ENCODE measurements around the gene FHIT.

Gene FHIT

GRCh38 chr3:60046210-60046609 lies 1205.0 kb downstream of the FHIT start:
- TF ChIP-seq, protein P1, sequence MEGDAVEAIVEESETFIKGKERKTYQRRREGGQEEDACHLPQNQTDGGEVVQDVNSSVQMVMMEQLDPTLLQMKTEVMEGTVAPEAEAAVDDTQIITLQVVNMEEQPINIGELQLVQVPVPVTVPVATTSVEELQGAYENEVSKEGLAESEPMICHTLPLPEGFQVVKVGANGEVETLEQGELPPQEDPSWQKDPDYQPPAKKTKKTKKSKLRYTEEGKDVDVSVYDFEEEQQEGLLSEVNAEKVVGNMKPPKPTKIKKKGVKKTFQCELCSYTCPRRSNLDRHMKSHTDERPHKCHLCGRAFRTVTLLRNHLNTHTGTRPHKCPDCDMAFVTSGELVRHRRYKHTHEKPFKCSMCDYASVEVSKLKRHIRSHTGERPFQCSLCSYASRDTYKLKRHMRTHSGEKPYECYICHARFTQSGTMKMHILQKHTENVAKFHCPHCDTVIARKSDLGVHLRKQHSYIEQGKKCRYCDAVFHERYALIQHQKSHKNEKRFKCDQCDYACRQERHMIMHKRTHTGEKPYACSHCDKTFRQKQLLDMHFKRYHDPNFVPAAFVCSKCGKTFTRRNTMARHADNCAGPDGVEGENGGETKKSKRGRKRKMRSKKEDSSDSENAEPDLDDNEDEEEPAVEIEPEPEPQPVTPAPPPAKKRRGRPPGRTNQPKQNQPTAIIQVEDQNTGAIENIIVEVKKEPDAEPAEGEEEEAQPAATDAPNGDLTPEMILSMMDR (IDR thresholded peaks at IDR 0.05; ENCODE audit: insufficient read depth, missing control alignments), result no peak
- FAIRE-seq, result no peak
- DNase-seq (ENCODE audit: insufficient read length, low spot score), result no peak

- TF ChIP-seq, protein P1 (IDR thresholded peaks at IDR 0.05; ENCODE audit: insufficient read depth, missing control alignments), result no peak
- FAIRE-seq (no peak), DNase-seq (ENCODE audit: insufficient read length, low spot score) (no peak)
These were observed 1205.6 kb downstream of the FHIT start for GRCh38 chr3:60045686-60046085.

DNA sequence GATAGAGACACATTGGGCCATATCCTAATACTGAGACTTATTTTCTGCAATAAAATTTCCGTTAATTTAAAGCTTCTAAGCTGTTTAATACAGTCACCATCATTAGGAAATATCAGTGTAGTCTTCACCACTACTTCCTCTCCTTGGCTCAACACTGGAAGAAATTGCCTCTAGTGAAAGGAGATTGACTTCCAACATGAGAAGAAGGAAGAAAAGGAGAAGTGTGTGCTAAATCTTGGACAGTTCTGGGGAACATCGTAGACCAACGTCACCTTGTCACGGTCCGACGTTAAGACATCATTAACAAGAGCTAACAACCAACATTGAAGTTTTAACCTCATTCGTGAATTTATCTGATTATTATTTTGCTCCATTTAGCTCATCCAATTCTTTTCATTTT lies 1214.4 kb downstream of the FHIT start:
- TF ChIP-seq, protein P1 (IDR thresholded peaks at IDR 0.05; ENCODE audit: insufficient read depth, missing control alignments), result no peak
- DNase-seq (ENCODE audit: insufficient read length, low spot score) (no peak), FAIRE-seq (no peak)

- FAIRE-seq (no peak), DNase-seq (ENCODE audit: insufficient read length, low spot score) (no peak)
- TF ChIP-seq, protein P1 (IDR thresholded peaks at IDR 0.05; ENCODE audit: insufficient read depth, missing control alignments), result no peak
These were observed 1217.3 kb downstream of the FHIT start for GRCh38 chr3:60033901-60034453.

GRCh38 chr3:60030982-60031381 lies 1220.3 kb downstream of the FHIT start:
- FAIRE-seq, result no peak
- TF ChIP-seq, protein P1 (IDR thresholded peaks at IDR 0.05; ENCODE audit: insufficient read depth, missing control alignments), result no peak
- no peak for DNase-seq (ENCODE audit: insufficient read length, low spot score)

- DNase-seq (ENCODE audit: insufficient read length, low spot score), result no peak
- TF ChIP-seq, protein P1 (IDR thresholded peaks at IDR 0.05; ENCODE audit: insufficient read depth, missing control alignments), result no peak
- FAIRE-seq, result no peak
These were observed 1223.0 kb downstream of the FHIT start for GRCh38 chr3:60028233-60028632.

DNA sequence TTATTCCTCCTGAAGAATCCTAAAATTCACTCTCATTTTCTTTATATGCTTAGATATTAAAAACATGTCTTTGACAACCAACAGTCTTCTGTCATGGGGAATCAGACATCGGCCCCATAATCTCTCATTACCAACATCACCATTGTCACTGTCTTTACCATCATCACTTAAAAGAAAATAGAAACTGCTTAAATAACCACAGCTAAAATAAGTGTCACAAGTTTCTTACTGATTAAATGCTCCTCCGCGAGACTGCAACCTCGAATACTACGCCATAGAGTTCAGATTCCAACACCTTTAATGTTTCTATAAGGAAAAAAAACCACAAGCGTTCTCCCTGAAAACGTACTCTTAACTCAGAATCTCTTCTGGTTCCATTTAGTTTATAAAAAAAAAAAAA lies 1223.9 kb downstream of the FHIT start:
- TF ChIP-seq, protein P1 (IDR thresholded peaks at IDR 0.05; ENCODE audit: insufficient read depth, missing control alignments), result no peak
- FAIRE-seq (no peak), DNase-seq (ENCODE audit: insufficient read length, low spot score) (no peak)

Measured in D721Med (cell line).